Measurements from ENCODE around the gene BBIP1.
"Not testable (repeated sequence)": the region's sequence is repeated elsewhere in the genome, so short reads cannot be mapped to it uniquely, and the experiment has no call there.

The BBIP1 gene

DNA sequence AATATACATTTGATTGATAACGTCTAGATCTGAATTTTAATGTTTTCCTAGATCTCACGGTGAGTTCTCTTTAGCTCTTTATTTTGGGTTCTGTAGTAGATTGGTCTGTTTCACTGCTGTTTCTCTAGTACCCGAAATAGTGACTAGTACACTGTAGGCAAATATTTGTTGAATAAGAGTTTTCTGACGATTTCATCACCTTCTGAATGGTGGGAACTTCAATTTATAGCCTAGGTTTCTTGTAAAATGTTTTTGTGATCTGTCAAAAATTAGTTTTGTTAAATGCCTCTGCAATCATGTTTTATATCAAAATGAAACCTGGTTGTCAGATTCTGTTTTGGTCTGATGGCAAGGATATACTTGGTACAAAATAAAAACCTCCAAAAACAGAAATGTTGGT, 37.1 kb downstream of the BBIP1 start:
- DNase-seq (ENCODE audit: low read depth), result no peak

DNA sequence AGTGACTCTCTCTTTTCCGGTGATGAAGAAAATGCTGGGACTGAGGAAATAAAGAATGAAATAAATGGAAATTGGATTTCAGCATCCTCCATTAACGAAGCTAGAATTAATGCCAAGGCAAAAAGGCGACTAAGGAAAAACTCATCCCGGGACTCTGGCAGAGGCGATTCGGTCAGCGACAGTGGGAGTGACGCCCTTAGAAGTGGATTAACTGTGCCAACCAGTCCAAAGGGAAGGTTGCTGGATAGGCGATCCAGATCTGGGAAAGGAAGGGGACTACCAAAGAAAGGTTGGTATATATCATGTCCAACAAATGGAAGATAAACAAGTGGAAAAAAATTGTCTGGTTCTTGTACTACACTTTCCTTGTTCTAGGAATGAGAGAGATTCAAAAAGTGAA, 37.7 kb downstream of the BBIP1 start:
- DNase-seq (ENCODE audit: low read depth), result no peak

DNA sequence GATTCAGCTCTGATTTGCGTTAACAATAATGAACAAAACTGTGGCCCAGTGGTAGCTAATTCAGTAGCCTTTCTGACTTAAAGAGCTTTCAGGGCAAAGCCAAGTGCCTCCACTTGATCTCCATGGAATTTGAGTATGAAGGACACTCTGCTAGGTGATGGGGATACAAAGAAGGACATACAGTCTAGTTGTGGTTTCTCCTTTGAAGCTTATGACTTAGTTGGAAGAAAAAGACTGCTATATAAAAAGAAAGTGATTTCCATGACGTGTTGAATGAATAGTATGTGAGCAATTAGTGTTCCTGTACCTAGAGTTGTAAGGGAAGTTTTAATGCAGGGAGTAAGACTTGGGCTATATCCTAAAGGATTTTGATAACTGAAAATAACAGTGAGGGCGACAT, 39.0 kb downstream of the BBIP1 start:
- DNase-seq (ENCODE audit: low read depth), result no peak

DNA sequence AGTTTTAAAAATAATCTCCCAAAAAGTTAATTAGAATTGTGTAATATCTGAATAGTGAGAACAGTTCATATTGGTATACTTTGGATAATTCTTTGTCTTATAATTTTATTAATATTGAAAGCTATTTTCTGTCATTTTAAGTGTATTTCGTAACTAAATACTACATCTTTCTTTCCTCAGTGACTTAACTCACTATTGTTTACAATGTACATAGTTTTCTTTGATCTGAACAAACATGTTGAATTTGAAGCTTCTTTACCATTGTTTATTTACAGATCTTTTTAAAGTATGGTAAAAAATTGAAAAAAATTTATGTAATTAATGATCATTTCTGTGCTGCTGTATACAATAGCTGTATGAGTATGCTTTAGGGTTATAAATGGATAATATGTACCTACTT, 42.2 kb downstream of the BBIP1 start:
- no peak for DNase-seq (ENCODE audit: low read depth)

DNA sequence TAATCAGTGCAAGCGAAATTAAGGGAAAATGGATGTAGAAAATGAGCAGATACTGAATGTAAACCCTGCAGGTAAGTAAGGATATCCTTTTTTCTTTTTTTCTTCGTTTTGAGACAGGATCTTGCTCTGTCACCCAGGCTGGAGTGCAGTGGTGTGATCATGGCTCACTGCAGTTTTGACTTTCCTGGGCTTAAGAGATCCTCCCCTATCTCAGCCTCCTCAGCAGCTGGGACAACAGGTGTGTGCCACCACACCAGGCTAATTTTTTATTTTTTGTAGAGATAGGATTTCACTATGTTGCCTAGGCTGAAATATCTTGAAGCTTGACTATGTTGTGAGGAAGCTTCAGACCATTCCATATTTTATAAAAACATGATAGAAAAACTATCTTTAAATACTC, 43.0 kb downstream of the BBIP1 start:
- DNase-seq (ENCODE audit: low read depth), result no peak

DNA sequence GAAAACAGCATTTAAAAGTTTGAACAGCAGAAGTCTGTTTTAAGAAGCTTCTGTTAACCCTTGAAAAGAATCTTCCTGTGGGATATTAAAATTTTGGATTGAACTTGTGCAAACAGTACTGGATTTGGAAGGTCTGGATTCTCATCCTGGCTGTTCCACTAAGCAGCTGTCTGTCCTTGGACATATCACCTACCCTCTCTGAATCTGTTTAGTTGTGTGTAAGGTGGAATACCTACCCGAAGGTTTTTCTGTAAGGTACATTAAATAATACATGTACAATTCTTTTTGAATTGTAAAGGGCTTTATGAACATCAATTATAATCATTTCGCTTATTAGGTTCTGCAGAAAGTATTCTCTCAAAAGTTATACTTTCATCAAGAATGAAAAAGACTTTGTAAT, 45.0 kb downstream of the BBIP1 start:
- DNase-seq (ENCODE audit: low read depth), result no peak

DNA sequence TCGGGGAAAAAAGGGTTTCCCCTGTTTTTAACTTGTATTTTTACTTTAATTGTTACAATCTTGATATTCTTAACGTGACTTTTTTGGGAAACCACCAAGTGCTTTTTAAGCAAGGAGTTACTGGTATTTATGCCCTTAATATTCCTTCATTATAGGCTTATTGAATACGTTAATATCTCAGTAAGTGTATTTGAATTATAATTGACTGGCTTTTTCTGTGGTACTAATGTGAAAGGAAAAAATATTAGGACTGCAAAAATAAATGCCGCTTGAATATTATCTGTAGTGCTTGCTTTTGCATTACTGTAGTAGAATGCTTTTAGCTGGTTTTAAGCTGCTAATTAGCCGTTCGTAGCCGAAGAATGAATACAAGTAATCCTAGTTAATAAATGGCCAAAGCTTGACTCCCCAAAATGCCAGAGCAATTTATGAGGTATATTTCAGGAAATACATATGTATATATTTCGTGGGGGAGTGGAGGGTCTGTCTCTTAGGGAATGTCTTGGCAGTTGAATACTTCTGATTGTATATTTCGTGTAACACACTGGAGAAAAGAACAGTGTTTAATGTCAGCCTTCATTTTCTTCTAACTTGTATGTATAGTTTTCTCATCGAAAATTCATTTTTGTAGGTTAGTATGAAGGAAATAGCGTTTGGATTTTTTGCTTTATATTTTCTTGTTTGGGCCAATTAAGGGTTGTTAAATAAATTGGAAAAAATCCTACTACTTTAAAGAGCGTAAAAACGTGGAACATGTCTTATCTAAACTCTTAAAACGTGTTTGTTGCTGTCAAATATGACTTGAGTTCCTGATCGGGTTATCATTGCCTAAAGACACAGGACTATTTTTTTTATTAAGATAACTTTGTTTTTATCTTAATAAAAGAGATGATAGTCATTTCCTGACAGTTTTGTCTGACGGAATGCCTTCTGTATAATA, 45.7 kb downstream of the BBIP1 start:
- DNase-seq (ENCODE audit: low read depth), result no peak

DNA sequence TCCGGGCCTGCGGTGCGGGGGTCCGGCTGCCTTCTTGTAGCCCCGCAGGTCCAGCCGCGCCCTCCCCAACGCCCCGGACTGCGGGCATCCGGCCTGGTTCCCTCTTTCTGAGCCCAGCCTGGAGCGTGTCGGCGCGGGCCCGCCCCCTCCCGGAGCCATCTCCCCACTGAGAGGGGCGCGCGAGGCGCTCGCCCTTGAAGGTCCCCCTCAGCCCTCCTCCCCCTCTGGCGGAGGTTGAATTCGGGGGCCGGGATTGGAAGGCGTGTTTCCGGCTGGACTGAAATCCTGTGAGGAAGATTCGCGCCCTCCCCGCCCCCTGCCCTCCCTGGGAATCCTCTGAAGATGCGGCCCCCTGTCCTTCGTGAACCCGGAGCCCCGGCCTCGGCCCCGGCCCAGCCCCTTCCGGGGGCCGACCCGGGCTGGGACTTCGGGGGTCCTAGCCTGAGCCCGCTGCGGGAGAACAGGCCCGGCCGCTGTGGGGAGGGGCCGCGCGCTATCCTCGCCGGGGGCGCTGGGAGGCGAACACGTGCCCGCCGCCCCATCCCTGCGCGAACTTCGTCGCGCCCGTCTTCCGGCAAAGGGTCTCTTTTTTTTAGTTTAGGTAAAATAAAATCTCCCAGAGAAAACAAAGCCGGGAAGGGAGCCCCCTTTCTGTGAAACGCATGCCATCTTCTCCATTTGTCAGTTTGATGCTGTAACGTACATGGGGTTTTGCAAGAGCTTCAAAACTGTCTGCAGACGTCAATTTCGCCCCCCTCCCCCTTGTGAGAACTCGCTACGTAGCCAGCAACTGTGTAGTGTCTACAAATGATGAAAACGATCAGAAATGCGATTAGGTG, 46.6 kb downstream of the BBIP1 start:
- no peak for DNase-seq (ENCODE audit: low read depth)

DNA sequence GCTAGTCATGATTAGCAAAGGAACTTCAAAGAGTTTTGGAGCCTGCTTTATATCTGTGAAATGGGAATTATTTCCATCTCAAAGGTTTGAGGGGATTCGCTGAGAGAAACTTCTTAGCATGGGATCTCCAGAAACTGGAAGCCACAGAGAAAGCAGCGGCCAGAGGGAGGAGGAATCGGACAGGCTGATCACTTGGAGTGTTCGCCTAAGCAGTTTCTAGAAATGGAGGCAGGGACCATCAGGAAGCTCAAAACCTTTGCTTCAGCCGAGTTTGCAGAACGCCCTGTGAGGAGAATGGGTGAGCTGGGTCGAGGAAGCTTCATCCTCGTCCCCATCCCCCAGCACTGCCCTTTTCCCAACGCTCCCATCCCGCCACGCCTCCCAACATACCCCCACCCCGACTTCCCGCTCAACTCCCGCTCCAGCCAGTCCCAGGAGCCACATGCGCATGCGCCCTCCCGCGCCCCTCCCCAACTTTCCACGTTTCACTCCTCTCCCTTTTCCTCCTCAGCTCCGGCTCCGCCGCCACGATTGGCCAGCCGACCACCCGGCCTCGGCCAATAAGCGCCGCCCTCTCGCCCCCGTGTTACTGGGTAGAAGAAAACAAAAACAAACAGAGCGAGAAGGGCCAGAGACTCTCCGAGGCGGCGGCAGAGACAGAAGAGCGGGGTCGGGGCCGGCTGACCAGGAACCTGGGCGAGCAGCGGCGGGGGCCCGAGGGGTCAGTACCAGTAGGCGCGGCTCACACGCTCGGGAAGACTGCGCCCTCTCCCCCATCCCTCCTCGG, 47.5 kb downstream of the BBIP1 start, which contains the start of gene PDCD4:
Gene PDCD4 (plus strand): TSS at position 631 of the 787 bp plus-strand sequence. CDS start 4,100 bp downstream, outside the sequence.
- peak; percentile 94 for DNase-seq (ENCODE audit: low read depth)

DNA sequence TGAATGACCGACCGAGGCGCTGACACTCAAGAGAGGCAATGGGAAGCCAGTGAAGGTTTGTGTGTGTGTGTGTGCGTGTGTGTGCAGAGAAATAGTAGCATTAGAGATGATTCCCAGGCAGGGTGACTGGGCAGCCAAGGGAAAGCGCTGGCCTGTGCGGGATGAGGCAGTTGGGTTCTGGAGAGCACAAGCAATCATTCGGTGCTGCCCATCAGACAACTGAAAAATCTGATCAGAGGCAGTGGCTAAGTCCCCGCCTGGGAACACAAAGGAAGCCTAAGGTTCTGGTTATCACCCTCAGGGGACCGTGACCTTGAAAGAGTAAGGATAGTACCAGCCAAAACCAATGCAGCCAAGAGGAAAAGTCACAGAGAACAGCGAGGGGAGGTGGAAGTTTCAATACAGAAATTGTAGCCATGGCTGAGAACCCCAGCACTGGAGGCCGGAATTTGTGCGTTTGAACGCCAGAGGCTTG, 48.1 kb downstream of the BBIP1 start:
- DNase-seq (ENCODE audit: low read depth), result no peak

DNA sequence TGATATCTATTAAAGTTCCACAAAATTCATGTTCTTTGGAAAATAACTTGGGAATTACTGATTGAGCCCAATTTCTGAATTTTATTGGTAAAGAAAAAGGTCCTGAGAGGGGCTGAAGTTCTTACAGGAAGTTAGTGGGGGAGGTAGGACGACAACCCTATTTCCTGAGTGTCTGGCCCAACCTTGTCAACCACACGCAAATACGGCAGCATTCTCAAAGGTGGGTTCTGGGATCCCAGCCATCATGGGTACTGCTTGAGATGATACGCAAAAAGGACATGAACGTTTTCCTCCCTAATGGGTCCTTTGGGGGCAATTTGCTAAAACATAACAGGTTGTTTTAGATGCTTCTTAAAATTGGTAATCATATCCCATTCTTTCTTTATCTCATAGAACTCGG, 50.0 kb downstream of the BBIP1 start:
- no peak for DNase-seq (ENCODE audit: low read depth)

DNA sequence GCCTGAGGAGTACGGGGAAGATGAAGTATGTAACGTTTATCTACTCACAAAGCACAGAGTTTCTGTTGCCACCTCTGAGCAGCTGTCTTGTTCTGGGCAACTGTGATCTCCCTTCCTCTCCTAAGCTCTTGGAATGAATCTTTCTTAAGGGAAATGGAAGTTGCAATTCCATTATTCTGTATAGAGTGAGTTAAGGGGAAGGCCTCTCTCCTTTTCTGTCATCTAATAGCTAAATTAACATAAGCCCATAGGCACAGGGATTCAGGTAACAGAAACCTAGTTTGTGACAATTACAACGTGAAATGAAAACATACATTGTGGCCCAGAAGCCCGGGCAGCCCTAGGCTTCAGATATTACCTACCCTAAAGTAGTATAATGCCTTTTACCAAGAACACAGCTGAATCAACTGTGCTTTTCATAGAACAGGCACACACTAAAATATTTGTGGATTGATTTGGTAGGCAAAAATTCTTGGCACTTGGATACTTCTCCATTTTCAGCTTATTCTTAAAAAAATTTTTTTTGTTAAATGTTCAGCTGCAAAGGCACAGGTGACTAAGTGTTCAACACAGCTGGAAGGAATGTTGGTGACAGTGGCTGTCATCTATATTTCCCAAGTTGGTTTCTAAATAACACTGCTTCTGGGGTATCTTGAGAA, 51.0 kb downstream of the BBIP1 start:
- no peak for DNase-seq (ENCODE audit: low read depth)

DNA sequence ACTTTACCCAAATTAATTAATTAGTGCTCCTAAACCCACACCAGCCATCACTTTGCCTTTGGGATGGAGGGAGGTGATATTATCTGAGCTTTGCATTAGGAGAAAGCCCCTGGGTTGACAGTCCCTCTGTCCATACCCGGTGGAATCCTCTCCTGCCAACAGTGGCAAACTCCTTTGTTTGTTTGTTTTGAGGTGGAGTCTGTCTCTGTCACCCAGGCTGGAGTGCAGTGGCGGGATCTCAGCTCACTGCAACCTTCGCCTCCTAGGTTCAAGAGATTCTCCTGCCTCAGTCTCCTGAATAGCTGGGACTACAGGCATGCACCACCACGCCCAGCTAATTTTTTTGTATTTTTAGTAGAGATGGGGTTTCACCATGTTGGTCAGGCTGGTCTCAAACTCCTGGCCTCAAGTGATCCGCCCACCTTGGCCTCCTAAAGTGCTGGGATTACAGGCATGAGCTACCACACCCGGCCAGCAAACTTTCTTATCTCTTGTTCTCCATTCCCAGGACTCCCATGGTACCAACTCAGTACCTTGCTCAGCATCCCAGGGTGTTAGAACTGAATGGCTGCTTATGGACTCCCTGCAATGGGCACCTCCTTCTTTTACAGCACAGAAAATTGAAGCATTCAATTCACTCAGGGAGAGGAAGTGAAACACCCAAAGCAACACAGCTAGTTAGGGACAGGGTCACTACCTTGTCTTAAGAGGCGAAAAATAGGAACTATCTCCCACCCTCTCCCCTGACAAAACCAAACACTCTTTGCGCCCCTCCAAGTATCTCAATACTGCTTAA, 51.8 kb downstream of the BBIP1 start:
- not testable (repeated sequence) for DNase-seq (ENCODE audit: low read depth)

DNA sequence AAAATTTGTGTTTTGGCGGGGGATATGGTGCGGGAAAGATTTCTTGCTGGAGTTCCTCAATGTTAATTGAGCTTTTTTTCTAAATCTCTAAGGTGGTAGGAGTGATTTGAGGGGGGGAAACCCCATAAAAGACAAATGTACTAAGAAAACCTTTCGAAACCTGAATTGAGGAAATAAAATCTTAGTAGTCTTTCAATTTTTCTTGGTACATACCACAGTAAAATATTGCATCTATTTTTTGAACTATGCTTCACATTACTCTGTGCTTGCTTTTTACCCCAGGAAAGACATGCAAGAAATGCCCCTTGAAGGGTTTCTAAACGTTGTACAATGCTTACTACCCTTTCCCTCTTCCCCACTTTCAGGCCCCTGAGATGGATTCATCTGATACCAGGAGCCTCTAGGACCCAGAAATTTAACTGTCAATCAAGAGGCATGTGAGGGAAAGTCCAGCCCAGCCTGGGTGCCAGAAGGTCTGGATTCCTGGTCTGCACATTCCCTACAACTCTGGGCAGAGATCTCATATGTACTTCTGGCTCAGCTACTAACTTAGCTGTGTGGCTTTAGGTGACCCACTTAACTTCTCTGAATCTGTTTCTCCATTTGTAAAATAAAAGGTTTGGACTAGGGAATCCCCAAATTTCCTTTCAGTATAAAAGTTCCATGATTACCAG, 53.0 kb downstream of the BBIP1 start:
- DNase-seq (ENCODE audit: low read depth), result no peak

DNA sequence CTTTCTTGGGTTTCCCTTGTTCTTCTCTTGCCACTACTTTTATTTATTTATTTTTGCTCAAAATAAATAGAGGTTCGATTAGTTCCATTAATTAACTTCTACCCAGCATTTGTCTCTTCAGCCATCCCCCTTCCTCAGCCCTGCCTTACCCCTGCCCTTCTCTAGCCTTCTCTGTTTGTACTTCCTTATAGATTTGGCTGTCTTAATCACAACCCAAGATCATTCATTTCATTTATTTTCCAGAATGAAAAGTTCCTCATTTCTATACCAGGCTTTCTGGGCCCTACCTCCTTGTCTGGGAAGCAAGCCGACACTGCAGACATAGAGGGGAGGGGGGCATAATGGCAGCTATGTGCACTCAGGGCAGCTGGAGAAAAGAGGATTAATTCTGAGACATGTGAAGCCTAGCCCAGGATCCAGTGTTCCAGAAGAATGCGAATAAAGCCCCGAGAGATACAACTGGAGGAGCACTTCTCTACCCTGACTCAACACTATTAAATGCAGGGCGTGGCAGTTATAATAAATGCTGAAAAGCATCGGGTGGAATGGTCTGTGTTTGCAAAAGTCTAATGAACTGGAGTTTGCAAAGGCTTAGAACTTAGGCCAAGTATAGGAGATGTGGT, 53.7 kb downstream of the BBIP1 start:
- DNase-seq (ENCODE audit: low read depth), result no peak

DNA sequence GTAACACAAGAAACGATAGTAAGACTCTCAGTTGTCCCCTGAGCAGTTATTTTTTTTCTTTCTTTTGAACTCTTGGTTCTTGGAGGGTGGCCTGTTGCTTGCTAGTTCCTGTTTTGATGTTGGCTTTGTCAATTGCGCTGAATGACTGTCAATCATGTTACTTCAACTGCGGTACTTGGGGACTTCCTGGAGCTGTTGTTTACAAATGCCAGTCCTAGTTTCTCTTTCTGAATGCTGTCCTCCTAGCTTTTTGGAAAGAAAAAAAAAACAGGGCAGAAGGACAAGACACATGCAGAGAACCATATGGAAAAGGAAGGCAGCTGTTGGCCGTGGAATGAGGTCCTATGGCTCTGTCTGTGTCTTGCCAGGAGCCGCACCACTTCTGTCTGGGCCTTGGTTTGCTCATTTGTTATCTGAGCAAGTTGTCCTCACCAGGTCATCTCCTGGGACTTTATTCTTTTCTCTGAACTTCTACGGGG, 54.3 kb downstream of the BBIP1 start:
- no peak for DNase-seq (ENCODE audit: low read depth)

DNA sequence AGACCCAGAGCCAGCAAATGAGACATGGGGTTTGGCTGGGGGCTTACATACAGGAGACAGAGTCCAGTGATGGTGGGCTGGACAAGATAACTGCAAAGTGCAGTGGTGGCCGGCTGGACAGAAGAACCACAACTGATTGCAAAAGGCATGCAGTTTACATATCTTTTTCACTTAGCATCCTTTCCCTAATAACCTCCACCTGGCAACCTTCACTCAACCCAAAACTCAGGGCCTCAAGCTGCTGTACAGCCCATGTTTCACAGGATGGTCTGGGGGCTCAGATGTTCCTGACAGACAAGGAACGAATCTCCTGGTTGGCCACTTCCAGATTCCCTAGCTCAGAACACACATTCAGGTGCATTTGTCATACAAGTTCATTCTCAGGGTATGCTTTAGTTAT, 55.0 kb downstream of the BBIP1 start:
- DNase-seq (ENCODE audit: low read depth), result no peak

DNA sequence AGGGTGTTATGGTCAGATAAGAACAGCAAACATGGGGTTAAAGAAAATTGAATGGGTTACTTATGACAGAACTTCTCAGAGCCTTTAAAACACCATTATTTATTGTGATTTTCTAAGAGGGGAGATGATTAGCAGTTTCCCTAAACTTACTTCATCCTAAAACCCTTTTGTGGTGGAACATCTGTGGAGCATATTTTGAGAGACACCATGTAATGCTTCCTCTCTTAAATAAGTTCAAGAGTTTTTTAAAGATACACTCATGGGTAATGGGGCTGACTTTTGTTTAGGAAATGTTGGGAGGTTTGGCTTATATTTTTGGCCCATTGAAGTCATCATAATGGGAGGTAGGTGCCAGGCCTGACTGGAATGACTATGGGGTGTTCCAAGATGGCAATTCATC, 55.6 kb downstream of the BBIP1 start:
- DNase-seq (ENCODE audit: low read depth), result no peak

DNA sequence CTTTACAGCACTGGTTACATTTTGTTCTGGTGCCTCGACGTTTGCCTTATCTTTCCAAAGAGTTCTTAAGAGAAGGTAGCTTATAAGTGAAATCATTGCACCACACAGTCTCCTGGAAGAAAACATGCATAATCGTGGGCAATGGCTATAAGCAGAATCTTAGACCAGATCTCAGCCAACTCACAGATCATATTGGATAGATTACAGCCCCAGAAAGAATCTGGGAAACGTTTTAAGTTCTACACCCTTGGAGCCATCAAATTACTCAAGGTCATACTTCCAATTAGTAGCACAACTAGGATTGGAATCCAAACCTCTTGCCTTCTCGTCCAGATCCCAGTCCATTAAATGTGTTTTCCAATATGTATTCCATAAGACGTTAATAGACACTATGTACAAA, 56.0 kb downstream of the BBIP1 start:
- DNase-seq (ENCODE audit: low read depth), result no peak

Measured in GM04504 (cell line).